ENCODE data around the gene SNAP29.

Gene SNAP29

DNA sequence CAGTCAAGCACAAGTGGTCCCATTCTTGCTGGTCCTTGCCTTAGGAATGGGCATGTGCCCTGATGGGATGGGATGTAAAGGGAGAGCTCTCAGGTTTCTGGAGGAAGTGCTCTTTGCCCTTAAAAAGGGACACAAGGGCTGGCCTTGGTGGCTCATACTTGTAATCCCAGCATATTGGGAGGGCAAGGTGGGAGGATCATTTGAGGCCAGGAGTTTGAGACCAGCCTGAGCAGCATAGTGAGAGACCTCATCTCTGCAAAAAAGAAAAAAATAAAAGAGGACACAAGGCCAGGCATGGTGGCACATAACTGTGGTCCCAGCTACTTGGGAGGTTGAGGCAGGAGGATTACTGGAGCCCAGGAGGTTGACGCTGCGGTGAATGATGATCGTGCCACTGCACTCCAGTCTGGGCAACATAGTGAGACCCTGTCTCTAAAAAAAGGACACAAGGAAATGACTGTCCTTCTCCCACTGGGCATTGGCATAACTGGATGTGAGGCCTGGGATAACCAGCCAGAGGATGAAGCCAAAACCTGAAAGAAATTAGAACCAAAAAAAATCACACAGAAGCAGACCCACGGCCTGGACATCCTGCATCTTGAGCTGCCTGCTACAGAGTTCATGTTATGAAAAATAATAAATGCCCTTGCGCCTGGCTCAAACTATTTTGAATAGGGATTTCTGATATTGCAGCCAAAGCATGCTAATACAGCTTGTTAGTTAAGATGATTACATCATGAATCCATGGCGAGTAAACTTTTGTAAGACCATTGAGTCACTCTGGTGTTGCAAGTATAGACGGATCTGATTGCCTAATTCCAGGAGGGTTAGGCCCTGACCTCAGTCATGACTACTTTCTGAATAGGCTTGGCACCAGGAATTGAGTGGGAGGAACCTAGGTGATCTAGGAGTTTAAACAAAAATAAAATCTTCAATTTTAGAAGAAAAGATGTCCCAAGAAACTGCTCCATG is 45.5 kb downstream of the SNAP29 start:
- no peak overlapping the region for H3K4me3 ChIP-seq (ENCODE audit: low read depth, low read length, poor library complexity, severe bottlenecking)
- no peaks in the 10 kb centered on the region for H3K36me3 ChIP-seq (ENCODE audit: insufficient read depth, low read length)
- H3K4me1 ChIP-seq (ENCODE audit: insufficient read depth, low read length, severe bottlenecking) = no peaks in the 10 kb centered on the region
- H3K9me3 ChIP-seq (ENCODE audit: low read length) = no peaks in the 10 kb centered on the region
- H3K79me2 ChIP-seq (ENCODE audit: insufficient read depth, low read length) = no peaks in the 10 kb centered on the region
- H2AFZ ChIP-seq (ENCODE audit: low read length) = no peak overlapping the region
- no peaks in the 10 kb centered on the region for H4K20me1 ChIP-seq (ENCODE audit: insufficient read depth, low read length)
- H3F3A ChIP-seq (ENCODE audit: insufficient read depth, low read length) = no peaks in the 10 kb centered on the region
- H3K4me2 ChIP-seq (ENCODE audit: low read length) = no peak overlapping the region
- TF ChIP-seq, protein P1, sequence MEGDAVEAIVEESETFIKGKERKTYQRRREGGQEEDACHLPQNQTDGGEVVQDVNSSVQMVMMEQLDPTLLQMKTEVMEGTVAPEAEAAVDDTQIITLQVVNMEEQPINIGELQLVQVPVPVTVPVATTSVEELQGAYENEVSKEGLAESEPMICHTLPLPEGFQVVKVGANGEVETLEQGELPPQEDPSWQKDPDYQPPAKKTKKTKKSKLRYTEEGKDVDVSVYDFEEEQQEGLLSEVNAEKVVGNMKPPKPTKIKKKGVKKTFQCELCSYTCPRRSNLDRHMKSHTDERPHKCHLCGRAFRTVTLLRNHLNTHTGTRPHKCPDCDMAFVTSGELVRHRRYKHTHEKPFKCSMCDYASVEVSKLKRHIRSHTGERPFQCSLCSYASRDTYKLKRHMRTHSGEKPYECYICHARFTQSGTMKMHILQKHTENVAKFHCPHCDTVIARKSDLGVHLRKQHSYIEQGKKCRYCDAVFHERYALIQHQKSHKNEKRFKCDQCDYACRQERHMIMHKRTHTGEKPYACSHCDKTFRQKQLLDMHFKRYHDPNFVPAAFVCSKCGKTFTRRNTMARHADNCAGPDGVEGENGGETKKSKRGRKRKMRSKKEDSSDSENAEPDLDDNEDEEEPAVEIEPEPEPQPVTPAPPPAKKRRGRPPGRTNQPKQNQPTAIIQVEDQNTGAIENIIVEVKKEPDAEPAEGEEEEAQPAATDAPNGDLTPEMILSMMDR (IDR thresholded peaks at IDR 0.05; ENCODE audit: low read length) = no peak
- no peak for TF ChIP-seq EZH2 (IDR thresholded peaks at IDR 0.05; ENCODE audit: borderline replicate concordance, low read length)
- no peaks in the 10 kb centered on the region for H3K27me3 ChIP-seq (ENCODE audit: insufficient read depth, low read length)
- H3K9me2 ChIP-seq (ENCODE audit: low read depth, low read length) = no peaks in the 10 kb centered on the region
- H3K9ac ChIP-seq (ENCODE audit: low read length) = no peak overlapping the region
- H3K27ac ChIP-seq (ENCODE audit: low read depth, low read length, poor library complexity, severe bottlenecking) = no peak overlapping the region

DNA sequence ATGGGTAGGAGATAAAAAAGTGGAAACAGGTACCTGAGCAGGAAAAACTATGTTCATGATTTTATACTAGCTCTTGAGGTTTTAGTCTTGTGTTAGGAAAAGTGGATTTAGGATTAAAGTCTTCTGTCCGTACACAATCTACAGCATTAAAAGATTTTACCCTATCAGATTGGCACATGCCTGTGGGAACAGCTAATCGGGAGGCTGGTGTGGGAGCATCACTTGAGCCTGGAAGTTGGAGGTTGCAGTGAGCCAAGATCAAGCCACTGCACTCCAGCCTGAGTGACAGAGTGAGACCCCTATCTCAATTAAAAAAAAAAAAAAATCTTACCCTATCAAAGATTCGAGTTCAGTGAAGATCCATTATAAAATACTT is 46.2 kb downstream of the SNAP29 start:
- no peaks in the 10 kb centered on the region for H3F3A ChIP-seq (ENCODE audit: insufficient read depth, low read length)
- H3K4me3 ChIP-seq (ENCODE audit: low read depth, low read length, poor library complexity, severe bottlenecking) = no peak overlapping the region
- no peaks in the 10 kb centered on the region for H3K36me3 ChIP-seq (ENCODE audit: insufficient read depth, low read length)
- H3K9me3 ChIP-seq (ENCODE audit: low read length) = no peaks in the 10 kb centered on the region
- no peak overlapping the region for H3K9ac ChIP-seq (ENCODE audit: low read length)
- H2AFZ ChIP-seq (ENCODE audit: low read length) = no peak overlapping the region
- no peak for TF ChIP-seq EZH2 (IDR thresholded peaks at IDR 0.05; ENCODE audit: borderline replicate concordance, low read length)
- TF ChIP-seq, protein P1 (IDR thresholded peaks at IDR 0.05; ENCODE audit: low read length) = no peak
- no peak overlapping the region for H3K27ac ChIP-seq (ENCODE audit: low read depth, low read length, poor library complexity, severe bottlenecking)
- H3K27me3 ChIP-seq (ENCODE audit: insufficient read depth, low read length) = no peaks in the 10 kb centered on the region
- no peaks in the 10 kb centered on the region for H3K79me2 ChIP-seq (ENCODE audit: insufficient read depth, low read length)
- no peaks in the 10 kb centered on the region for H3K4me1 ChIP-seq (ENCODE audit: insufficient read depth, low read length, severe bottlenecking)
- H3K9me2 ChIP-seq (ENCODE audit: low read depth, low read length) = no peaks in the 10 kb centered on the region
- no peak overlapping the region for H3K4me2 ChIP-seq (ENCODE audit: low read length)
- no peaks in the 10 kb centered on the region for H4K20me1 ChIP-seq (ENCODE audit: insufficient read depth, low read length)

DNA sequence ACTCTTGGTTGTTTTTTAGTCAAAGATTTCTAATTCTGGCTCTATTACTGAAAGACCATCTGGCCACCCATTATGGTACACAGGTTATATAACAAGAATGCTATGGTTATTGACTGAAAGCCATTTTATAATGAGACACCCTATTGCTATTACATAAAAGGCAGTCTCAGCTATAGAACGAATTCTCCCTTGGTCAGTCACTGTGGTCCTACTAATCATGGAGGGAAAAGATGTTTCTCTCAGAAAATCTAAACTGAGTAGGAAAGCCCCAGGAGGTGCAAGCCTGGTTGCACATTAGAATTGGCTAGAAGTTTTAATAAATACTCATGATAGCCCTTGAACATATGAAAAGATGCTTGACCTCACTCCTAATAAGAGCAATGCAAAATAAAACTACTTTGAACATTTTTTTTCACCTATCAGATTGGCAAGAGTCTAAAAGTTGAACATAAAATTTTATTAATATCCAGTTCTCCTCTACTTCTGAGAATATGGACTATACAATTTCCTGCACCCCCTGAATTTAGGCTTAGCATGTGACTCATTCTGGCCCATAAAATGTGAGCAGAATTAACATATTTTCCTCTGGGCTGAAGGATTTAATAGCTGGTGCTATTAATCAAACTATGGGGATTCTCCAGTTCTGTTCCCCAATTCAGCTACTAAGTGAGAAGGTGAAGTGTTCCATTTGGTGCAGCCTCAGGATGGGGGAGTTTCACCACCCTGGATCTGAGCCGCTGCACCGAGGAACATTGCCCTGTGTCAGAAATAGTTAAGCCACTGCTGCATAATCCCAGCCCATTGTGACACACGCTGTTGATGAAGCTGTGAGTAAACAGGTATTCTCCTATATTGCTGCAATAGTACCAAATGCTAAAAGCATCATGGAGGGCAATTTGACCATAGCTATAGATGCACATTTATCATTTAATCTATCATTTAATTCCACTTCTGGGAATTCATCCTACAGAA is 46.9 kb downstream of the SNAP29 start:
- Histone ChIP-seq H3K9me2 (ENCODE audit: low read depth, low read length) (no peaks in the 10 kb centered on the region), H3K79me2 (ENCODE audit: insufficient read depth, low read length) (no peaks in the 10 kb centered on the region), H3K4me2 (ENCODE audit: low read length) (no peak overlapping the region), H3K36me3 (ENCODE audit: insufficient read depth, low read length) (no peaks in the 10 kb centered on the region), H2AFZ (ENCODE audit: low read length) (no peak overlapping the region), H3K27ac (ENCODE audit: low read depth, low read length, poor library complexity, severe bottlenecking) (no peak overlapping the region), H3K27me3 (ENCODE audit: insufficient read depth, low read length) (no peaks in the 10 kb centered on the region), H3K4me3 (ENCODE audit: low read depth, low read length, poor library complexity, severe bottlenecking) (no peak overlapping the region), H4K20me1 (ENCODE audit: insufficient read depth, low read length) (no peaks in the 10 kb centered on the region), H3K9ac (ENCODE audit: low read length) (no peak overlapping the region), H3K4me1 (ENCODE audit: insufficient read depth, low read length, severe bottlenecking) (no peaks in the 10 kb centered on the region), H3K9me3 (ENCODE audit: low read length) (no peaks in the 10 kb centered on the region), H3F3A (ENCODE audit: insufficient read depth, low read length) (no peaks in the 10 kb centered on the region)
- TF ChIP-seq, protein P1 (IDR thresholded peaks at IDR 0.05; ENCODE audit: low read length) = no peak
- TF ChIP-seq EZH2 (IDR thresholded peaks at IDR 0.05; ENCODE audit: borderline replicate concordance, low read length) = no peak

Measured in OCI-LY1 (cell line).